CD4-positive, CD25-positive, alpha-beta regulatory T cell (primary cell): ENCODE data around the gene KIAA0753. TPM values are rescaled to one million over a fixed set of nuclear protein-coding genes. Genes with fewer than 3 reads are reported as not detected.
"Not testable (repeated sequence)": the region's sequence is repeated elsewhere in the genome, so short reads cannot be mapped to it uniquely, and the experiment has no call there.

Experiments used
- ATAC-seq, 2 donors: fragments of 150-1000 bp; cut with Tn5 transposase; one replicate each; pipeline ENCODE4 v1.10.0; 2021; ENCODE audit warnings: low read depth in 2 of 2, moderate number of reproducible peaks in 2 of 2, moderate library complexity in 1 of 2
- DNase-seq, 3 donors: peaks; one replicate each; pipeline versions ENCODE4 v3.0.0 to v3.0.0-alpha.2; 2012 to 2022; ENCODE audit warnings: mixed read lengths in 1 of 3
- H3K27ac ChIP-seq: one replicate; pipeline ENCODE4 v1.7.0; 2013; ENCODE audit warnings: mild to moderate bottlenecking, low read length; ENCODE audit not compliant: insufficient read depth, poor library complexity, severe bottlenecking
- H3K27me3 ChIP-seq: one replicate; pipeline ENCODE4 v1.7.0; 2013; ENCODE audit warnings: low read length; ENCODE audit not compliant: control insufficient read depth, insufficient read depth
- H3K36me3 ChIP-seq: one replicate; pipeline ENCODE4 v1.7.0; 2013; ENCODE audit warnings: mild to moderate bottlenecking, low read length, moderate library complexity; ENCODE audit not compliant: control insufficient read depth, insufficient read depth
- H3K4me1 ChIP-seq: 2 replicates; pipeline ENCODE4 v1.7.0; 2013; ENCODE audit warnings: mild to moderate bottlenecking, low read length; ENCODE audit not compliant: insufficient read depth, control insufficient read depth, poor library complexity, severe bottlenecking
- H3K4me3 ChIP-seq: one replicate; pipeline ENCODE4 v1.7.0; 2013; ENCODE audit warnings: low read depth, mild to moderate bottlenecking, low read length, moderate library complexity
- H3K9me3 ChIP-seq, 2 experiments: 1 replicate in 1 of 2; 2 replicates in 1 of 2; pipeline ENCODE4 v1.7.0; 2013; ENCODE audit warnings: low read length in 2 of 2, mild to moderate bottlenecking in 1 of 2, moderate library complexity in 1 of 2; ENCODE audit not compliant: control insufficient read depth in 2 of 2
- H3K27ac Mint-ChIP-seq, 3 donors: one replicate each; pipeline ENCODE4 v1.8.0; 2020 to 2022; ENCODE audit warnings: mild to moderate bottlenecking in 3 of 3, mixed read lengths in 3 of 3, moderate library complexity in 2 of 3
- H3K27me3 Mint-ChIP-seq: one replicate; pipeline ENCODE4 v1.8.0; 2022; ENCODE audit warnings: mild to moderate bottlenecking, mixed read lengths
- H3K36me3 Mint-ChIP-seq: one replicate; pipeline ENCODE4 v1.8.0; 2020; ENCODE audit warnings: mixed read lengths
- H3K4me1 Mint-ChIP-seq, 4 donors: one replicate each; pipeline ENCODE4 v1.8.0; 2020 to 2022; ENCODE audit warnings: mixed read lengths in 4 of 4, mild to moderate bottlenecking in 1 of 4
- H3K4me3 Mint-ChIP-seq, 4 donors: one replicate each; pipeline ENCODE4 v1.8.0; 2020 to 2022; ENCODE audit warnings: mild to moderate bottlenecking in 4 of 4, mixed read lengths in 4 of 4, moderate library complexity in 3 of 4
- H3K9me3 Mint-ChIP-seq, 7 donors: one replicate each; pipeline ENCODE4 v1.8.0; 2020 to 2022; ENCODE audit warnings: mixed read lengths in 7 of 7, mild to moderate bottlenecking in 3 of 7, moderate library complexity in 2 of 7
- polyA plus RNA-seq, 4 donors: library from polyadenylated mRNA; unstranded; fragments of 300-500 nt; fragmentation: Illumina TruSeq; gene quantifications; one replicate each; pipeline ENCODE4 v1.2.3, GENCODE V29; 2021
- total RNA-seq: library from RNA; stranded (reverse); gene quantifications from one replicate; pipeline ENCODE4 v1.2.3, GENCODE V29; 2022

Gene KIAA0753
- total and polyA plus RNA-seq, 5 donors from 2014 or later, result 1.2 to 11.4 (median 1.4) TPM

DNA sequence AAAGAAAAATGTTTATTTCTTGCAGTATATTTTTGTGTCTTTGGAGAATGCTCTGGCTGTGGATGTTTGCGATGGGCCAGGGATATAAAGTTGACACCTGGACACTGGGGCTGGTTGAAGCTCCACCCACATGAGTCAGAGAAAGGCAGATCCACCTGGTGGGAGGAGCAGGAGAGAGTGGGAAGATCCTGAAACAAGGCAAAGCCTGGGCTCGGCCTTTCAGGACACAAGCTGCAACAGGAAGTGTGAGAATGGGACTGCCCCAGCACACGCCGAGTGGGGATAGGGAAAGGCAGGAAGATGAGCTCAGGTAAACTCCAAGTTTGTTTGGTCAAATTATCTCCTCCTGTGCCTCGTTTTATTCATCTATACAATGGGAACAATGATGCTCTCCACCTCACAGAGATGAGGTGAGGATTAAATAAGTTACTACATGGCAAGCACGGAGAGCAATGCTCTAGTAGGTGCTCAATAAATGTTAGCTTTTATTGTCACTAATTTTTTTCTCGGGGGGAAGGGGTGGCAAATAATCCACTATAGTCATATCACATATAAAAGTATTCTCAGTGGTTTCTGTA, 62.7 kb downstream of the KIAA0753 start:
- peak overlapping the region in 1 of 3 donors; percentile 49 for H3K27ac Mint-ChIP-seq
- no peaks in the 10 kb centered on the region for H3K9me3 ChIP-seq
- DNase-seq (no peak), ATAC-seq (no peak)
- peaks cover 33% of the 10 kb centered on the region for H3K36me3 Mint-ChIP-seq
- H3K9me3 Mint-ChIP-seq, result no peaks in the 10 kb centered on the region
- peaks cover 14% of the 10 kb centered on the region for H3K36me3 ChIP-seq
- no peak overlapping the region for H3K27ac ChIP-seq
- H3K4me1 ChIP-seq, result peaks cover 12% of the 10 kb centered on the region
- no peak overlapping the region for H3K4me3 ChIP-seq
- H3K27me3 Mint-ChIP-seq, result no peaks in the 10 kb centered on the region
- peaks cover 0 to 18% (median 8%) of the 10 kb centered on the region in 4 donors for H3K4me1 Mint-ChIP-seq
- no peaks in the 10 kb centered on the region for H3K27me3 ChIP-seq
- no peak overlapping the region for H3K4me3 Mint-ChIP-seq

DNA sequence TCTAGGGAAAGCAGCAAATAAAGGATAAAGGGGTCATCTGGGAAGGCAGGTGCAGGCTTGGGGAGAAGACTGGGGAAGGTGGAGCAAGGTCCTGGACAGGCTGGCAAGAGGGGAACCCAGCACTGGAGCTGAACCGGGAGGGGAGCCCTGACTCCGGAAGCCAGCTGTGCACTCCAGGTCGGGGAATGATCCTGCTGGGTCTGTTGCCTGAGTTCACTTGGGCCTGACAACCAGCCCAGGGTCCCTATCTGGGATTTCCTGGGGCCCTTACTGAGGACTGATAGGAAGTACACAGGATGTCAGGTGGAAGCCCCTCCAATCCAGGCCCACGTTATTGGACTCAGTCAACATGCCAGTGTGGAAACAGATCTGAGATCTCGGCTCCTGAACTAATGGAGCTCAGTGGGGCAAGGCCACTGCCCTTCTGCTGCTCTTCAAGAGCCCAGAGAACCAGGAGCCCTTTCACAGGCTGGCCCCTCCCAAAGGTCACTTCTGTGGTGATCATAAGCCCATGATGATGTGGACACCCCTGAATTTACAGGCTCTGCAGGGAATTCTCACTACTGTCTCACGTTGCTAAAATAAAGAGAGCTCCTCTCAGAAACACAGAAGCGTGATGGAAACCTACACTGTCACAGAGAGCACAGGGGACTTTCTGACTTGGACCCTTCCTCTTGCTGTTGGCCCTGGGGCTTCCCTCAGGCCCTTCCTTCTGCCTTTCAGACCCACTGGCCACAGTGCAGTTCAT, 64.3 kb downstream of the KIAA0753 start:
- peaks cover 0 to 18% (median 8%) of the 10 kb centered on the region in 4 donors for H3K4me1 Mint-ChIP-seq
- peaks cover 12% of the 10 kb centered on the region for H3K4me1 ChIP-seq
- DNase-seq (no peak), ATAC-seq (no peak)
- H3K4me3 ChIP-seq, result no peak overlapping the region
- no peak overlapping the region for H3K27ac ChIP-seq
- H3K27me3 ChIP-seq, result no peaks in the 10 kb centered on the region
- H3K4me3 Mint-ChIP-seq, result no peak overlapping the region
- H3K36me3 Mint-ChIP-seq, result peaks cover 24% of the 10 kb centered on the region
- H3K36me3 ChIP-seq, result peaks cover 14% of the 10 kb centered on the region
- H3K27me3 Mint-ChIP-seq, result no peaks in the 10 kb centered on the region
- no peaks in the 10 kb centered on the region for H3K9me3 ChIP-seq
- H3K9me3 Mint-ChIP-seq, result no peaks in the 10 kb centered on the region
- H3K27ac Mint-ChIP-seq, result peak overlapping the region in 2 of 3 donors; percentile 23 to 78

GRCh38 chr17:6575596-6575988, 64.9 kb downstream of the KIAA0753 start:
- H3K9me3 ChIP-seq, result no peaks in the 10 kb centered on the region
- peaks cover 0 to 18% (median 8%) of the 10 kb centered on the region in 4 donors for H3K4me1 Mint-ChIP-seq
- peaks cover 12% of the 10 kb centered on the region for H3K4me1 ChIP-seq
- H3K27me3 Mint-ChIP-seq, result no peaks in the 10 kb centered on the region
- H3K27ac ChIP-seq, result no peak overlapping the region
- H3K36me3 Mint-ChIP-seq, result peaks cover 24% of the 10 kb centered on the region
- peak overlapping the region; percentile 16 to 78 (median 62) for H3K27ac Mint-ChIP-seq
- H3K9me3 Mint-ChIP-seq, result no peaks in the 10 kb centered on the region
- peaks cover 14% of the 10 kb centered on the region for H3K36me3 ChIP-seq
- ATAC-seq, result no peak
- peak overlapping the region in 1 of 4 donors; percentile 50 for H3K4me3 Mint-ChIP-seq
- DNase-seq, result no peak
- no peaks in the 10 kb centered on the region for H3K27me3 ChIP-seq
- H3K4me3 ChIP-seq, result no peak overlapping the region

DNA sequence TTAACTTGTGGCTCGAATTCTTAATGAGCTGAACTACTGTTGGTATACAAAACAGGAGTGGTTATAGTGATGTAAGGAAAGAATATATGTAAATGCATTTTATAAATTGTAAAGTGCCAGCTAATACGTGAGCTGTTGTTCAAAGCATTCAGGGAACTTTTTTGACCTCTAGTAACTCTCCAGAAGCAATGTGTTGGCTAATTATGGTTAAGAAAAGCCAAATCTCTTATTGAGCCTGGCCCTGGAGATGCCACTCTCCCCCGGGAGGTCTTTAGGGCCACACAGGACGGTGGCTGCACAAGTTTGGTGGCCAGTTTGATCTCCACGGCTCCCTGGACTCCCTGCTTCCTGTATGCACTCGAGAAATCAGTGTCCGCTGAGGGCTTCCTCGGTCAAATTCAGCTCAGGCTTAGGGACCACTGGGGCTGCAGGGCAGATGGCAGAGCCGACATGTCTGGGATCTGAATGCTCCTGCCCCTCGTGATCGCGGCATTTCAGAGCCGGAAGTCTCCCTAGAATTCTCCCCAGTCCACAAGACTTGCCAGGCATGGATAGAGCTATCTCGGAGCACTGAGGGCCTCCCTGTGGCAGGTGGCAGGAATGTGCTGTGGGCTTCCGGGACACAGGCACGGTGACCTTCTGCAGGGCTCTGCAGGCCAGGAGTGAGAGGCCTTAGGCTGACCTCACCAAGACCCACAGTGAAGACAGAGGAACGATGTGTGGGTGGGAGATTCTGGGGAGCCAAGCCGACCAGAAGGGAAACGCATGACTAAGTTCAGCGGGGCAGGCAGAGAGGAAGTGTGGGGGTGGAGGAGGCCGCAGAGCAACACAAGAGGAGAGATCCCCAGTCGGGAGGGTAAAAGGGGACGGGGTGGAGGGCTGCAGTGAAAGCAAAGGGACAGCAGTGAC, 65.6 kb downstream of the KIAA0753 start:
- Mint-ChIP-seq H3K36me3 (peaks cover 24% of the 10 kb centered on the region), H3K27me3 (no peaks in the 10 kb centered on the region), H3K9me3 (no peaks in the 10 kb centered on the region), H3K4me1 (peaks cover 0 to 18% (median 8%) of the 10 kb centered on the region in 4 donors), H3K4me3 (peak overlapping the region in 3 of 4 donors; percentile 8 to 50 (median 28)), H3K27ac (peak overlapping the region in 2 of 3 donors; percentile 62 to 78)
- Histone ChIP-seq H3K36me3 (peaks cover 14% of the 10 kb centered on the region), H3K9me3 (no peaks in the 10 kb centered on the region), H3K4me1 (peaks cover 12% of the 10 kb centered on the region), H3K27me3 (no peaks in the 10 kb centered on the region), H3K4me3 (no peak overlapping the region), H3K27ac (no peak overlapping the region)
- peak; percentile 59 to 78 for ATAC-seq
- DNase-seq, result peak in 1 of 3 donors; percentile 47

DNA sequence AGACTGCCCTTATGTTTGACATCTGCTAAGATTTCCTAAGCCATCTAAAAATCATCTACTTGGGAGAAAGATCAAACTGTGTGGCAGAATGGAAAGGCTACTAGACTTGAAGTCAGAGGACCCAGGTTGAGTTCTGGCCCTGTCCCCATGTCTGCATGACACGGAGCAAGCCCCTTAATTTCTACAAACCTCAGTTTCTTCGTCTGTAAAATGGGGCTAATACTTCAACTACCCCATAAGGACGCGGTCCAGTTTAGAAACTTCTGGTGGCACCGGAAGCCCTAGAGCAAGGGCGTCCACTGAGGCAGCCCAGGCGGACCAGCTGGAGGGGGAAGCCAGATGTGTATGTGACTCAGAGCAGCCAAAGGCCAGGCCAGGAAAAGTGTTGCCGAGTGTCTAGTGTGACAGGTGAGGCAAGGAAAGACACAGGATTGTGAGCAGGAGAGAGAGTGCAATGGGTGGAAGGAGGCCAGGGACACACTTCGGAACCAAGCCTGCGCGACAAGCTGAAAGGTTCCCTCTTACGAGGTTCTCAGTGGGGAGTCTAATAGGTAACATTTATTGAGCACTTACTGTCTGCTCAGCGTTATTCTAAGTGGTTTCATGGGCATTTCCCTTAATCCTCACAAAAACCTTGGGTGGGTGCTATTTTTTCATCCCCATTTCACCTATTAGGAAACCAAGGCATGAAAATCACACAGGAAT, 66.4 kb downstream of the KIAA0753 start:
- H3K27ac Mint-ChIP-seq, result peak overlapping the region in 2 of 3 donors; percentile 66 to 80
- ATAC-seq, result no peak
- H3K4me1 Mint-ChIP-seq, result peaks cover 0 to 18% (median 8%) of the 10 kb centered on the region in 4 donors

GRCh38 chr17:6573495-6573894, 67.0 kb downstream of the KIAA0753 start:
- not testable (repeated sequence) for H3K9me3 ChIP-seq, H3K9me3 Mint-ChIP-seq, H3K4me3 ChIP-seq, DNase-seq, ATAC-seq, H3K27ac Mint-ChIP-seq, H3K36me3 ChIP-seq, H3K27me3 ChIP-seq, H3K27me3 Mint-ChIP-seq, H3K27ac ChIP-seq, H3K4me3 Mint-ChIP-seq
- peaks cover 12% of the 10 kb centered on the region for H3K36me3 Mint-ChIP-seq
- H3K4me1 Mint-ChIP-seq, result peaks cover 0 to 18% (median 8%) of the 10 kb centered on the region in 4 donors
- H3K4me1 ChIP-seq, result peaks cover 12% of the 10 kb centered on the region

More for the DNA sequence above, 66.4 kb downstream of the KIAA0753 start:
- H3K27ac ChIP-seq, result no peak overlapping the region
- H3K36me3 Mint-ChIP-seq, result peaks cover 18% of the 10 kb centered on the region
- no peak for DNase-seq
- no peaks in the 10 kb centered on the region for H3K9me3 Mint-ChIP-seq
- H3K36me3 ChIP-seq, result peaks cover 9% of the 10 kb centered on the region
- H3K9me3 ChIP-seq, result no peaks in the 10 kb centered on the region
- no peak overlapping the region for H3K4me3 ChIP-seq
- no peak overlapping the region for H3K4me3 Mint-ChIP-seq
- no peaks in the 10 kb centered on the region for H3K27me3 Mint-ChIP-seq
- no peaks in the 10 kb centered on the region for H3K27me3 ChIP-seq
- H3K4me1 ChIP-seq, result peaks cover 12% of the 10 kb centered on the region

- Mint-ChIP-seq H3K4me1 (peaks cover 0 to 18% (median 8%) of the 10 kb centered on the region in 4 donors), H3K9me3 (no peaks in the 10 kb centered on the region), H3K4me3 (no peak overlapping the region), H3K27ac (no peak overlapping the region), H3K27me3 (no peaks in the 10 kb centered on the region), H3K36me3 (peaks cover 10% of the 10 kb centered on the region)
- Histone ChIP-seq H3K4me1 (peaks cover 12% of the 10 kb centered on the region), H3K27ac (no peak overlapping the region), H3K4me3 (no peak overlapping the region), H3K9me3 (no peaks in the 10 kb centered on the region), H3K27me3 (no peaks in the 10 kb centered on the region), H3K36me3 (peaks cover 3% of the 10 kb centered on the region)
- DNase-seq, result no peak
- no peak for ATAC-seq
These were observed 67.5 kb downstream of the KIAA0753 start for GRCh38 chr17:6572972-6573370.
